Common myeloid progenitor, CD34-positive (primary cell): Measurements from ENCODE around the gene STAT4.

Experiments used
- CTCF ChIA-PET: fragments of 350-600 bp; sonication (Branson Sonifier 250); formaldehyde crosslinking; loops from one replicate; lab custom pipeline; 2021; ENCODE audit warnings: antibody characterized with exemption; lab: Charles Lee
- POLR2A ChIA-PET: fragments of 350-600 bp; sonication (Branson Sonifier 250); formaldehyde crosslinking; loops from one replicate; lab custom pipeline; 2021; ENCODE audit warnings: antibody characterized with exemption; lab: Charles Lee
- DNase-seq, 3 donors: peaks; one replicate each; pipeline versions ENCODE4 v3.0.0 to v3.0.0-alpha.2; 2013
- H3K27ac ChIP-seq, 2 experiments: 1 replicate in 1 of 2; 2 replicates in 1 of 2; pipeline ENCODE4 v1.7.0; 2013; ENCODE audit warnings: inconsistent platforms in 2 of 2, low read length in 2 of 2, mild to moderate bottlenecking in 2 of 2, low read depth in 1 of 2, moderate library complexity in 1 of 2; ENCODE audit not compliant: severe bottlenecking in 2 of 2, insufficient read depth in 1 of 2, poor library complexity in 1 of 2
- H3K27me3 ChIP-seq, 5 experiments: replicated peaks in 2 of 5; 1 replicate in 3 of 5; 2 replicates in 2 of 5; pipeline versions ENCODE4 v1.6.1 to v1.7.0; 2013; ENCODE audit warnings: low read length in 4 of 5, mild to moderate bottlenecking in 2 of 5, moderate library complexity in 2 of 5, inconsistent platforms in 1 of 5; ENCODE audit not compliant: insufficient read depth in 5 of 5, control insufficient read depth in 4 of 5
- H3K36me3 ChIP-seq, 4 experiments: 1 replicate in 2 of 4; 2 replicates in 2 of 4; pipeline versions ENCODE4 v1.6.1 to v1.7.0; 2013; ENCODE audit warnings: low read length in 3 of 4, control low read depth in 1 of 4, mild to moderate bottlenecking in 1 of 4; ENCODE audit not compliant: control insufficient read depth in 4 of 4, insufficient read depth in 4 of 4
- H3K4me1 ChIP-seq, 4 experiments: 1 replicate in 3 of 4; 2 replicates in 1 of 4; pipeline versions ENCODE4 v1.6.1 to v1.7.1; 2013; ENCODE audit warnings: low read length in 3 of 4, mild to moderate bottlenecking in 3 of 4, control low read depth in 1 of 4, inconsistent platforms in 1 of 4, moderate library complexity in 1 of 4; ENCODE audit not compliant: control insufficient read depth in 4 of 4, insufficient read depth in 4 of 4; ENCODE audit errors: control extremely low read depth in 1 of 4
- H3K4me3 ChIP-seq, 7 experiments: 1 replicate in 4 of 7; 2 replicates in 3 of 7; pipeline versions ENCODE4 v1.5.1 to v1.7.0; 2013; ENCODE audit warnings: mild to moderate bottlenecking in 7 of 7, low read length in 6 of 7, moderate library complexity in 6 of 7, inconsistent platforms in 2 of 7, low read depth in 2 of 7, control low read depth in 1 of 7; ENCODE audit not compliant: insufficient read depth in 4 of 7, control insufficient read depth in 1 of 7; ENCODE audit errors: extremely low read depth in 1 of 7
- H3K9me3 ChIP-seq, 5 experiments: 1 replicate in 4 of 5; 2 replicates in 1 of 5; pipeline versions ENCODE4 v1.6.1 to v1.7.1; 2013; ENCODE audit warnings: low read length in 4 of 5, mild to moderate bottlenecking in 2 of 5, inconsistent platforms in 1 of 5, low read depth in 1 of 5, moderate library complexity in 1 of 5; ENCODE audit not compliant: control insufficient read depth in 4 of 5, insufficient read depth in 2 of 5; ENCODE audit errors: control extremely low read depth in 1 of 5
- WGBS: methylation state at CpG from one replicate; pipeline ENCODE4 v1.1.5; 2013; ENCODE audit not compliant: insufficient coverage; 5-methylcytosine and 5-hydroxymethylcytosine counted together

STAT4 gene

GRCh38 chr2:191029280-191029950 is 121.4 kb downstream of the STAT4 start:
- ChIA-PET CTCF (interaction anchor here (0.8 to 3.0 kb wide), 8 partner anchors 10 to 248 kb away, joined by 3 to 12 read pairs (median 4); no protein-coding TSS in a partner anchor), POLR2A (no interaction called here)
- Histone ChIP-seq H3K27ac (no peak overlapping the region), H3K9me3 (no peaks in the 10 kb centered on the region), H3K27me3 (no peaks in the 10 kb centered on the region), H3K4me1 (peaks cover 3 to 38% (median 17%) of the 10 kb centered on the region in 4 experiments), H3K36me3 (no peaks in the 10 kb centered on the region), H3K4me3 (no peak overlapping the region)
- no peak for DNase-seq
- WGBS = 75% methylated on average over 4 of the region's 10 CpGs

- Histone ChIP-seq H3K27me3 (no peaks in the 10 kb centered on the region), H3K9me3 (no peaks in the 10 kb centered on the region), H3K4me3 (no peak overlapping the region), H3K4me1 (peaks cover 18 to 52% (median 35%) of the 10 kb centered on the region in 4 experiments), H3K27ac (no peak overlapping the region), H3K36me3 (no peaks in the 10 kb centered on the region)
- no peak for DNase-seq
- POLR2A ChIA-PET = no interaction called here
- CTCF ChIA-PET = interaction anchor here (1.5 kb wide), 1 partner anchor 9 kb away, joined by 4 read pairs; no protein-coding TSS in a partner anchor
- WGBS = 0% methylated on average over 1 of the region's 2 CpGs
Measured at GRCh38 chr2:191026377-191026776, 124.4 kb downstream of the STAT4 start.

DNA sequence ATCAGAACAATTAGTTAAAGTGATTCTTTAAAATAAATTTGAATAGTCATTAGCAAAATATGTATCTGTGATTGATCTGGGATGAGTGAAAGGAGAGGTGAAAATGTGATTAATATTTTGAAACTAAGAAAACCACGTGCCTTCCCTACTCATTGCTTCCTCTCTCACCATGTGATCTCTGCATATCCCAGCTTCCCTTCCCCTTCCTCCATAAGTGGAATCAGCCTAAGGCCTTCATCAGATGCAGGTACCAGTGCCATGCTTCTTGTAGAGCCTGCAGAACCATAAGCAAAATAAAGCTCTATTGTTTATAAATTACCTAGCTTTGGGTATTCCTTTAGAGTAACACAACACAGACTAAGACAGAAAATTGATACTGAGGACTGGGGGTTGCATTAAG is 125.7 kb downstream of the STAT4 start:
- DNase-seq = no peak
- no peak overlapping the region for H3K4me3 ChIP-seq
- WGBS = no CpG with 5 or more reads among the region's 1 CpG
- POLR2A ChIA-PET = no interaction called here
- no peak overlapping the region for H3K27ac ChIP-seq
- peaks cover 24 to 55% (median 42%) of the 10 kb centered on the region in 4 experiments for H3K4me1 ChIP-seq
- no peaks in the 10 kb centered on the region for H3K36me3 ChIP-seq
- CTCF ChIA-PET = interaction anchor here (1.1 to 1.5 kb wide), 4 partner anchors 11 to 33 kb away, joined by 4 to 5 read pairs (median 4); partner anchors contain the start of gene STAT1
- H3K9me3 ChIP-seq = no peaks in the 10 kb centered on the region
- no peaks in the 10 kb centered on the region for H3K27me3 ChIP-seq

GRCh38 chr2:191023235-191023679 is 127.5 kb downstream of the STAT4 start:
- Histone ChIP-seq H3K4me3 (peak overlapping the region in 3 of 7 experiments; percentile 26 to 42 (median 32)), H3K36me3 (no peaks in the 10 kb centered on the region), H3K27ac (no peak overlapping the region), H3K4me1 (peaks cover 20 to 56% (median 37%) of the 10 kb centered on the region in 4 experiments), H3K27me3 (no peaks in the 10 kb centered on the region), H3K9me3 (no peaks in the 10 kb centered on the region)
- POLR2A ChIA-PET = no interaction called here
- WGBS = 21% methylated on average over 4 of the region's 7 CpGs
- CTCF ChIA-PET = interaction anchor here (1.0 to 1.3 kb wide), 3 partner anchors 9 to 27 kb away, joined by 3 to 4 read pairs (median 4); no protein-coding TSS in a partner anchor
- DNase-seq = peak; percentile 40 to 91 (median 83)

DNA sequence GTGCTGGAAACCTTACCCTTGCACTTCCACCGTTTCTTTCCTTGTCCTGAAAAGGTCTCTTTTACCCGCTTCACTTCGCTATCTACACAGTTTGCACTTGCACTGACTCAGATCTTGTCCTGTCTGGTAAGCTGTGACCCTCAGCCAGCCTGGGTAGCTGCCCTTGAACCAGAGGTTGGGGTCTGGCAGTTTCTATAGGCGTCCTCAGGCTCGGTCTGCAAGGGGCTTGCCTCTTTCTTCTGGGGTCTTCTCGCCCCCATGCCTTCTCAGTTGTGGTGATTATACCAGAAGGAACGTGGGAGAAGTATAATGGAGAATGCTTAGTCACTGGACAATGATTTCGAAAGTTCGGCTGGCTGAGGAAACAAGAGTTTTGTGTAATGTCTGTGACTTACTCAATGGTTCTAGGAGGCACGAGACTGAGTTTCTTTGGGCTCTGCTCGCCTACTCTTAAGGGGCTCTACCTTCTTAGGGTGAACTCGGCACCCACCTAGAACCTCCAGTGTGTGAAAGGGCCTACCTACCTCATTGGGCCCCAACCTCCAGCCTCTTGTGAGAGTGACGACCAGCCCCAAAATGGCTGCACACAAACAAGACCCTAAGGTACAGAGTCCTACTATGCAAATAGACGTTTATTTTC is 129.9 kb downstream of the STAT4 start:
- WGBS = 9% methylated on average over 12 of the region's 14 CpGs
- Histone ChIP-seq H3K27me3 (no peaks in the 10 kb centered on the region), H3K36me3 (no peaks in the 10 kb centered on the region), H3K9me3 (no peaks in the 10 kb centered on the region), H3K4me3 (peak overlapping the region; percentile 56 to 73 (median 68)), H3K27ac (peak overlapping the region; percentile 99), H3K4me1 (peaks cover 20 to 55% (median 35%) of the 10 kb centered on the region in 4 experiments)
- peak; percentile 55 to 78 (median 69) for DNase-seq
- POLR2A ChIA-PET = interaction anchor here (1.0 to 1.3 kb wide), 3 partner anchors 9 to 41 kb away, joined by 3 to 4 read pairs (median 3); no protein-coding TSS in a partner anchor
- CTCF ChIA-PET = interaction anchor here (1.0 to 1.5 kb wide), 4 partner anchors 13 to 67 kb away, joined by 3 to 4 read pairs (median 3); no protein-coding TSS in a partner anchor

DNA sequence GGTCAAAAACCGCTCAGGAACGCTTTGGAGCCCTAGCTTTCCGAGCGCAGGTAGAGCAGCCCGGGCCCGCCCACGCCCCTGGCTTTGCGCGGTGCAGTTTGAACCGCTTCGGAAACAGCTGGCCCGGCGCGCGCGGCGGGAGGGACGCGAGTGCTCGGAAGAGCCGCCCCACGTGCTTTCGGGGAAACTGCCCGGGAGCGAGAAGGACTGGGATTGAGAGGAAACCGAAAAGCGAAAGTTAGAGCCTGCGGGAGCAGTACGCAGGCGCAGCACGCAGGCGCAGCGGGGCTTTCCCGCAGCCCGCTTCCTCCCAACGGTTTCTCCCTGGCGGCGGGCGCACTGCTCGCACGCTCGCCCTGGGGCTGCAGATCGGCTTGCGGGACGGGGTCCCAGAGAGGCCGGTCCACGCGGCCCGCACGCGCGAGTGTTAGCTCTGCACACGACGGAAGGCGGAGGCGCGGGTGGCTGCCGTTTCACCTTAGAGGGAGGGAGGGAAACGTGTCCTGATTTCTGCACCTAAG is 130.5 kb downstream of the STAT4 start:
- Histone ChIP-seq H3K4me1 (peaks cover 20 to 53% (median 36%) of the 10 kb centered on the region in 4 experiments), H3K27ac (peak overlapping the region; percentile 99), H3K27me3 (no peaks in the 10 kb centered on the region), H3K9me3 (no peaks in the 10 kb centered on the region), H3K36me3 (no peaks in the 10 kb centered on the region), H3K4me3 (peak overlapping the region; percentile 56 to 73 (median 68))
- WGBS = under 1% methylated on average over 53 of the region's 59 CpGs
- peak; percentile 97 to 99 (median 98) for DNase-seq
- ChIA-PET CTCF (interaction anchor here (1.0 to 1.5 kb wide), 4 partner anchors 12 to 66 kb away, joined by 3 to 4 read pairs (median 3); no protein-coding TSS in a partner anchor), POLR2A (interaction anchor here (1.0 to 1.3 kb wide), 3 partner anchors 8 to 40 kb away, joined by 3 to 4 read pairs (median 3); no protein-coding TSS in a partner anchor)
